ENCODE measurements around the gene TMC8. TPM values are rescaled to one million over a fixed set of nuclear protein-coding genes. Genes with fewer than 3 reads are reported as not detected.

TMC8 gene
- total and polyA plus RNA-seq, 2 donors, result 2.7 to 3.6 TPM

Other genes with a start within 250 kb of the TMC8 start
- 17.8 TPM for gene TNRC6C, start 172.1 kb upstream of the TMC8 start, total RNA-seq
- 7.1 TPM for gene TNRC6C, start 172.1 kb upstream of the TMC8 start, polyA plus RNA-seq
- gene TMC6, start 2.0 kb upstream of the TMC8 start, total RNA-seq, result 19.5 TPM
- gene TMC6, start 2.0 kb upstream of the TMC8 start, polyA plus RNA-seq, result 23.4 TPM
- gene C17orf99, start 15.6 kb downstream of the TMC8 start, total RNA-seq, result 0.63 TPM
- not detected for gene C17orf99, start 15.6 kb downstream of the TMC8 start, polyA plus RNA-seq
- gene SYNGR2, start 37.8 kb downstream of the TMC8 start, total RNA-seq, result 15.0 TPM
- 79.7 TPM for gene SYNGR2, start 37.8 kb downstream of the TMC8 start, polyA plus RNA-seq
- 16.2 TPM for gene TK1, start 56.3 kb downstream of the TMC8 start, total RNA-seq
- 3.2 TPM for gene TK1, start 56.3 kb downstream of the TMC8 start, polyA plus RNA-seq
- gene AFMID, start 56.6 kb downstream of the TMC8 start, total RNA-seq, result 23.5 TPM
- 23.5 TPM for gene AFMID, start 56.6 kb downstream of the TMC8 start, polyA plus RNA-seq
- 19.7 TPM for gene BIRC5, start 83.5 kb downstream of the TMC8 start, total RNA-seq
- 0.49 TPM for gene BIRC5, start 83.5 kb downstream of the TMC8 start, polyA plus RNA-seq
- not detected for gene TMEM235, start 100.9 kb downstream of the TMC8 start, total RNA-seq
- gene TMEM235, start 100.9 kb downstream of the TMC8 start, polyA plus RNA-seq, result not detected
- gene SOCS3, start 229.3 kb downstream of the TMC8 start, total RNA-seq, result 16.5 TPM
- 152 TPM for gene SOCS3, start 229.3 kb downstream of the TMC8 start, polyA plus RNA-seq
- 33.7 TPM for gene PGS1, start 247.9 kb downstream of the TMC8 start, total RNA-seq
- 44.0 TPM for gene PGS1, start 247.9 kb downstream of the TMC8 start, polyA plus RNA-seq

All from urinary bladder (tissue), 2 donors.